Peyer's patch (tissue), 4 donors: Measurements from ENCODE around the gene DCAKD.

Experiments
- POLR2A ChIP-seq, 2 donors: fragments of 450-650 bp; IDR thresholded peaks; one replicate each; pipeline ENCODE4 v1.5.1; 2017; ENCODE audit warnings: antibody characterized with exemption in 2 of 2, mild to moderate bottlenecking in 2 of 2, moderate library complexity in 2 of 2
- TF ChIP-seq, protein P1 (sequence below), 6 experiments: fragments of 450-650 bp in 4 of 6; fragments of 200-600 bp in 2 of 6; sonication (generic) in 1 of 6; IDR thresholded peaks; one replicate each; pipeline ENCODE4 v1.5.1; 2017 to 2019; ENCODE audit warnings: antibody characterized with exemption in 6 of 6, mild to moderate bottlenecking in 3 of 6, moderate library complexity in 1 of 6

DNA sequence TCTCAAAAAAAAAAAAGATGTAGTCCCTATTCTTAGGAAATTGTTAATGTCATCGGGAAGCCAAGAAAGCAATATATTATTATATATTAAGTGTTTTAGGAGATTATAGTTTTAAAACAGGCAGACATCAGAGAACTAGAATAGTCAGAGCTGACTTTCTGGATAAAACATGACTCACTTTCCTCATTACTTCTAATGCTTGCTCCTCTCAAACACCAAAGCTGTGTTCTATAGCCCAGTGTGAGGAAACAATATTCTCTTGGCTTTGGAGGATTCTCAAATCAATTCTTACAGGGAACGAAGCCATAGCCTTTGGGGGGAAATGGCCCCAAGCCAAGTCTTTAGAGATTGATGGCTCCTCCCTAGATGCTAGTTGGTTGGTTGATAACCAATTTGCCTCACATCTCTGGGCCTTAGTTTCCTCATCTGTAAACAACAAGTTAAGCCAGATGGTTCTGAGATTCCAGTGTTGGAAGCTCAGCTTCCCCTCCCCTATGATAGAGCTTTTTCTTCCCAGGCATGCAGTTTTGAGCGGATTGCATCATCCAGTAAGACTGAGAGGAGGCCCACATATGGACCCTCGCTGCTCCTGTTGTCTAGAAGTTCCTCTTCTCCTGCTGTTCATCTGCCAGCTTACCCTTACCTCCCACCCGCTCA is 22.1 kb upstream of the DCAKD start:
- TF ChIP-seq, protein P1, sequence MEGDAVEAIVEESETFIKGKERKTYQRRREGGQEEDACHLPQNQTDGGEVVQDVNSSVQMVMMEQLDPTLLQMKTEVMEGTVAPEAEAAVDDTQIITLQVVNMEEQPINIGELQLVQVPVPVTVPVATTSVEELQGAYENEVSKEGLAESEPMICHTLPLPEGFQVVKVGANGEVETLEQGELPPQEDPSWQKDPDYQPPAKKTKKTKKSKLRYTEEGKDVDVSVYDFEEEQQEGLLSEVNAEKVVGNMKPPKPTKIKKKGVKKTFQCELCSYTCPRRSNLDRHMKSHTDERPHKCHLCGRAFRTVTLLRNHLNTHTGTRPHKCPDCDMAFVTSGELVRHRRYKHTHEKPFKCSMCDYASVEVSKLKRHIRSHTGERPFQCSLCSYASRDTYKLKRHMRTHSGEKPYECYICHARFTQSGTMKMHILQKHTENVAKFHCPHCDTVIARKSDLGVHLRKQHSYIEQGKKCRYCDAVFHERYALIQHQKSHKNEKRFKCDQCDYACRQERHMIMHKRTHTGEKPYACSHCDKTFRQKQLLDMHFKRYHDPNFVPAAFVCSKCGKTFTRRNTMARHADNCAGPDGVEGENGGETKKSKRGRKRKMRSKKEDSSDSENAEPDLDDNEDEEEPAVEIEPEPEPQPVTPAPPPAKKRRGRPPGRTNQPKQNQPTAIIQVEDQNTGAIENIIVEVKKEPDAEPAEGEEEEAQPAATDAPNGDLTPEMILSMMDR (IDR thresholded peaks at IDR 0.05) = no peak
- TF ChIP-seq POLR2A (IDR thresholded peaks at IDR 0.05) = no peak
